OCI-LY7 (cell line): Measurements from ENCODE around the gene SWAP70. TPM values are rescaled to one million over a fixed set of nuclear protein-coding genes. Genes with fewer than 3 reads are reported as not detected.

ENCODE experiments used
- BruUV-seq: library from RNA; stranded (reverse); fragments of 400-500 nt; replicated peaks from 2 replicates; lab custom pipeline; 2021; lab: Mats Ljungman, UMichigan
- CTCF ChIA-PET: fragments of 300-600 bp; sonication (Branson Sonifier 250); formaldehyde crosslinking; loops from one replicate; lab custom pipeline; 2022; ENCODE audit warnings: antibody characterized with exemption; ENCODE audit not compliant: unreplicated experiment; lab: Charles Lee
- POLR2A ChIA-PET: fragments of 300-600 bp; sonication (Branson Sonifier 250); formaldehyde crosslinking; loops from one replicate; lab custom pipeline; 2022; ENCODE audit warnings: antibody characterized with exemption; lab: Charles Lee
- DNase-seq: peaks from one replicate; pipeline ENCODE4 v3.0.0-alpha.2; 2015; ENCODE audit warnings: low spot score
- H2AFZ ChIP-seq: fragments of 200-600 bp; sonication (generic), shearing (Covaris generic); 2 replicates; pipeline ENCODE4 v1.6.1; 2014; ENCODE audit warnings: mild to moderate bottlenecking, antibody characterized with exemption, low read length, moderate library complexity
- H3K27ac ChIP-seq: fragments of 200-600 bp; sonication (generic); 2 replicates; pipeline ENCODE4 v1.5.1; 2014; ENCODE audit warnings: mixed run types, low read depth, mild to moderate bottlenecking, moderate library complexity, low read length, inconsistent platforms; ENCODE audit not compliant: poor library complexity, severe bottlenecking
- H3K36me3 ChIP-seq: fragments of 200-600 bp; sonication (generic); 2 replicates; pipeline ENCODE4 v1.6.1; 2014; ENCODE audit warnings: mild to moderate bottlenecking, antibody characterized with exemption, low read length, moderate library complexity, mixed read lengths; ENCODE audit not compliant: insufficient read depth
- H3K4me1 ChIP-seq: fragments of 200-600 bp; sonication (generic); 2 replicates; pipeline ENCODE4 v1.5.1; 2014; ENCODE audit warnings: mild to moderate bottlenecking, low read length; ENCODE audit not compliant: insufficient read depth, poor library complexity, severe bottlenecking
- H3K4me2 ChIP-seq: fragments of 200-600 bp; sonication (generic); 2 replicates; pipeline ENCODE4 v1.6.1; 2014; ENCODE audit warnings: mild to moderate bottlenecking, low read length
- H3K4me3 ChIP-seq: fragments of 200-600 bp; sonication (generic); 2 replicates; pipeline ENCODE4 v1.5.1; 2014; ENCODE audit warnings: mild to moderate bottlenecking, low read depth, low read length; ENCODE audit not compliant: poor library complexity, severe bottlenecking
- H3K79me2 ChIP-seq: fragments of 200-600 bp; sonication (generic); 2 replicates; pipeline ENCODE4 v1.6.1; 2016; ENCODE audit warnings: low read depth, mild to moderate bottlenecking, low read length, moderate library complexity, mixed read lengths; ENCODE audit not compliant: insufficient read depth
- H3K9me2 ChIP-seq: fragments of 200-600 bp; sonication (generic); 2 replicates; pipeline ENCODE4 v1.6.1; 2016; ENCODE audit warnings: mild to moderate bottlenecking, low read length, mixed read lengths; ENCODE audit not compliant: insufficient read depth
- H3K9me3 ChIP-seq: fragments of 200-600 bp; sonication (generic); 2 replicates; pipeline ENCODE4 v1.6.1; 2014; ENCODE audit warnings: mild to moderate bottlenecking, mixed run types, low read length, mixed read lengths
- H4K20me1 ChIP-seq: fragments of 200-600 bp; sonication (generic); 2 replicates; pipeline ENCODE4 v1.6.1; 2014; ENCODE audit warnings: mild to moderate bottlenecking, antibody characterized with exemption, low read length, moderate library complexity, mixed read lengths; ENCODE audit not compliant: insufficient read depth
- EZH2phosphoT487 ChIP-seq: fragments of 200-600 bp; sonication (generic); IDR thresholded peaks from 2 replicates; pipeline ENCODE4 v1.6.1; 2018; ENCODE audit warnings: low read depth, borderline replicate concordance, mild to moderate bottlenecking, mixed run types, antibody characterized with exemption, low read length, moderate library complexity, mixed read lengths
- intact Hi-C: fragments of 100-400 bp; cut with micrococcal nuclease; formaldehyde crosslinking; loops from one replicate; pipeline ENCODE4 v1.10.0; 2022; ENCODE audit not compliant: unreplicated experiment
- total RNA-seq, 2 experiments: library from RNA; depleted of rRNA in 1 of 2; stranded (reverse); fragments of >200 nt in 1 of 2; shearing (Covaris generic) in 1 of 2; gene quantifications; 2 replicates each; pipeline ENCODE4 v1.2.3, GENCODE V29; 2014 to 2022
- TF ChIP-seq, protein P1 (sequence below): fragments of 200-600 bp; sonication (generic); conservative IDR thresholded peaks from 2 replicates; pipeline ENCODE4 v1.5.1; 2014; ENCODE audit warnings: mild to moderate bottlenecking, antibody characterized with exemption, low read length, moderate library complexity, mixed read lengths

SWAP70 gene
- total RNA-seq, 2 experiments from 2014 or later = 37.5 to 110 TPM

DNA sequence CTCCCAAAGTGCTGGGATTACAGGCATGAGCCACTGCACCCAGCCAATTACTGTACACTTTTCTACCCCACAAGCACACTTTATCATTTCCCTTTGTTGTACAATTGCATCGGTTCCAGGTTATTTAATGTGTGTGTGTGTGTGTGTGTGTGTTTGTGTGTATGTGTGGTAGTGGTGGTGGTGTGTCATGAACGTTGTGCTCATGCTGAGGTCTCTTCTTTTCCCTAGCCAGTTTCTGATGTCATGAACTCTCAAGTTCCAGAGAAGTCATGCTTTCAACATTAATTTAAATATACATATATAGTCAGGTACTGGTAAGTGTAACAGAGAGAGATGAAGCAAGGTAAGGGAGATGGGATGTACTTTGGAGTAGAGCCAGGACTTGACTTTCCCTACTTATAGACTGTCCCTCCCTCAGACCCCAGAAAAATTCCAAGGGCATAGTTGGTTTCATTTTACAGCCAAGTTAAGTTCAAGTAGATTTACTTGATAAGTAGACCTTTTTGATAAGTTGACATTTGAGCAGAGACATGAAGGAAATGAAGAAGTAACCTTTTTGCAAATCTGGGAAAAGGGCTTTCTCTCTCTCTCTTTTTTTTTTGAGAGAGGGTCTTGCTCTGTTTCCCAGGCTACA lies 47.7 kb upstream of the SWAP70 start:
- intact Hi-C loops = loop anchor here (10.0 kb wide), 1 partner anchor 231 kb away; the partner anchor contains the start of gene IPO7
- BruUV-seq = no TSS peak
- no peaks in the 10 kb centered on the region for H4K20me1 ChIP-seq
- DNase-seq = peak; percentile 42
- peaks cover 88% of the 10 kb centered on the region for H3K4me1 ChIP-seq
- H3K27ac ChIP-seq = peak overlapping the region; percentile 99
- ChIA-PET CTCF (interaction anchor here (1.0 kb wide), 1 partner anchor 132 kb away, joined by 4 read pairs; no protein-coding TSS in a partner anchor), POLR2A (interaction anchor here (0.8 to 4.3 kb wide), 9 partner anchors 10 to 139 kb away, joined by 3 to 28 read pairs (median 4); no protein-coding TSS in a partner anchor)
- TF ChIP-seq, protein P1, sequence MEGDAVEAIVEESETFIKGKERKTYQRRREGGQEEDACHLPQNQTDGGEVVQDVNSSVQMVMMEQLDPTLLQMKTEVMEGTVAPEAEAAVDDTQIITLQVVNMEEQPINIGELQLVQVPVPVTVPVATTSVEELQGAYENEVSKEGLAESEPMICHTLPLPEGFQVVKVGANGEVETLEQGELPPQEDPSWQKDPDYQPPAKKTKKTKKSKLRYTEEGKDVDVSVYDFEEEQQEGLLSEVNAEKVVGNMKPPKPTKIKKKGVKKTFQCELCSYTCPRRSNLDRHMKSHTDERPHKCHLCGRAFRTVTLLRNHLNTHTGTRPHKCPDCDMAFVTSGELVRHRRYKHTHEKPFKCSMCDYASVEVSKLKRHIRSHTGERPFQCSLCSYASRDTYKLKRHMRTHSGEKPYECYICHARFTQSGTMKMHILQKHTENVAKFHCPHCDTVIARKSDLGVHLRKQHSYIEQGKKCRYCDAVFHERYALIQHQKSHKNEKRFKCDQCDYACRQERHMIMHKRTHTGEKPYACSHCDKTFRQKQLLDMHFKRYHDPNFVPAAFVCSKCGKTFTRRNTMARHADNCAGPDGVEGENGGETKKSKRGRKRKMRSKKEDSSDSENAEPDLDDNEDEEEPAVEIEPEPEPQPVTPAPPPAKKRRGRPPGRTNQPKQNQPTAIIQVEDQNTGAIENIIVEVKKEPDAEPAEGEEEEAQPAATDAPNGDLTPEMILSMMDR = no peak
- no peak for TF ChIP-seq EZH2phosphoT487
- H3K9me3 ChIP-seq = no peaks in the 10 kb centered on the region; the same call in 1 of the 2 replicates
- peak overlapping the region; percentile 72 for H3K4me3 ChIP-seq
- H2AFZ ChIP-seq = peak overlapping the region; percentile 24; the same call in 1 of the 2 replicates
- peak overlapping the region; percentile 93 for H3K4me2 ChIP-seq
- peaks cover 6% of the 10 kb centered on the region; the same call in 1 of the 2 replicates for H3K79me2 ChIP-seq
- no peaks in the 10 kb centered on the region for H3K9me2 ChIP-seq
- H3K36me3 ChIP-seq = no peaks in the 10 kb centered on the region

DNA sequence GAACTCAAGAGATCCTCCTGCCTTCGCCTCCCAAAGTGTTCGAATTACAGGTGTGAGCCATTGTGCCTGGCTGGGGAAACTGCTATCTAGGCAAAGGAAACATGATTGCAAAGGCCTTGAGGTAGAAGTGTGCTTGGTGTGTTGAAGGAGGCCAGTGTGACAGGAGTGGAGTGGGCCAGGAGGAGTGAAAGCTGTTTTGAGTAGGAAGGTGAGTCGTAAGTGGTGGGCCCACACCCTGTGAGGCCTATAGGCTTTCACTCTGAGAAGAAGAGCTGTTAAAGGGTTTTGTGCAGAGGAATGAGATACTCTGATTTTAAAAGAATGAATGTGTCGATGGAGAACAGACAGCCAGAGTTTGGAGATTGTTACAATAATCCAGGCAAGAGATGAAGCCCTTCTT lies 47.0 kb upstream of the SWAP70 start:
- Histone ChIP-seq H3K4me1 (peaks cover 81% of the 10 kb centered on the region), H3K4me3 (peak overlapping the region; percentile 72), H4K20me1 (no peaks in the 10 kb centered on the region), H3K4me2 (peak overlapping the region; percentile 93), H3K9me3 (no peaks in the 10 kb centered on the region; the same call in 1 of the 2 replicates), H3K9me2 (no peaks in the 10 kb centered on the region), H3K36me3 (no peaks in the 10 kb centered on the region), H2AFZ (peak overlapping the region; percentile 24; the same call in 1 of the 2 replicates), H3K27ac (peak overlapping the region; percentile 99), H3K79me2 (peaks cover 6% of the 10 kb centered on the region; the same call in 1 of the 2 replicates)
- TF ChIP-seq, protein P1 = no peak
- no peak for TF ChIP-seq EZH2phosphoT487
- POLR2A ChIA-PET = interaction anchor here (0.8 to 4.3 kb wide), 12 partner anchors 11 to 138 kb away, joined by 3 to 28 read pairs (median 6); no protein-coding TSS in a partner anchor
- intact Hi-C loops = loop anchor here (10.0 kb wide), 1 partner anchor 232 kb away; the partner anchor contains the start of gene IPO7
- CTCF ChIA-PET = interaction anchor here (1.0 kb wide), 1 partner anchor 131 kb away, joined by 4 read pairs; no protein-coding TSS in a partner anchor
- peak; percentile 33 for DNase-seq
- no TSS peak for BruUV-seq
